Activated CD4-positive, alpha-beta memory T cell treated with anti-CD3 and anti-CD28 coated beads, Interleukin-2, amount 10 ng/mL, durations not matched to agents 7 days and 5 days (primary cell): ENCODE data around the gene USP25. TPM values are rescaled to one million over a fixed set of nuclear protein-coding genes. Genes with fewer than 3 reads are reported as not detected.
"Not testable (repeated sequence)": the region's sequence is repeated elsewhere in the genome, so short reads cannot be mapped to it uniquely, and the experiment has no call there.

Experiments used
- CTCF ChIA-PET: fragments of 350-600 bp; sonication (Branson Sonifier 250); formaldehyde crosslinking; loops from one replicate; lab custom pipeline; 2021; ENCODE audit warnings: antibody characterized with exemption, inconsistent platforms; lab: Charles Lee
- POLR2A ChIA-PET: fragments of 350-600 bp; sonication (Branson Sonifier 250); formaldehyde crosslinking; loops from one replicate; lab custom pipeline; 2021; ENCODE audit warnings: antibody characterized with exemption; lab: Charles Lee
- DNase-seq: peaks from one replicate; pipeline ENCODE4 v3.0.0-alpha.2; 2020
- H3K27ac Mint-ChIP-seq: one replicate; pipeline ENCODE4 v1.8.0; 2021; ENCODE audit warnings: mild to moderate bottlenecking, mixed read lengths
- H3K27me3 Mint-ChIP-seq: one replicate; pipeline ENCODE4 v1.8.0; 2021; ENCODE audit warnings: mixed read lengths
- H3K36me3 Mint-ChIP-seq: one replicate; pipeline ENCODE4 v1.8.0; 2021; ENCODE audit warnings: low read depth, mixed read lengths
- H3K4me1 Mint-ChIP-seq: one replicate; pipeline ENCODE4 v1.8.0; 2021; ENCODE audit warnings: mixed read lengths
- H3K4me3 Mint-ChIP-seq: one replicate; pipeline ENCODE4 v1.8.0; 2021; ENCODE audit warnings: mild to moderate bottlenecking, mixed read lengths
- H3K9me3 Mint-ChIP-seq: one replicate; pipeline ENCODE4 v1.8.0; 2021; ENCODE audit warnings: mixed read lengths
- total RNA-seq, 2 experiments: library from RNA; stranded (reverse); gene quantifications; one replicate each; pipeline ENCODE4 v1.2.3, GENCODE V29; 2021

The USP25 gene
- total RNA-seq, 2 experiments from 2014 or later, result 53.5 to 61.0 TPM

DNA sequence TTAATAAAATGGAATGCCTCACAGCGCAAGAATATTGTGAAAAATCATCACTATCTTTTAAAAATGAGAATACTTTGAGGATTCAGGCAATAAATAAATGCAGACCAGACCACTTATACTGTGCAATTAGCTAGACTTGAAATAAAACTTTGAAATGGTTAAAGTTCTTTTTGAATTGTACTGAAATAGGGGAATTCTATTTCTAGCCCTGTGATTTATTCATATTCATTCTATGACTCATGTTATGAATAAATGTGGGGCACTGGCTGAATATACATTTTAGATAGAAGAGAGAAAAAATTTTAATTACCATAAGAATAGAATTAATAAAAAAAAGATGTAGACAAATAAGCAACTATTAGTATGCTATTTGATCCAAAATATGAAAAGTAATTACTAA, 16.4 kb upstream of the USP25 start:
- CTCF ChIA-PET, result no interaction called here
- POLR2A ChIA-PET, result no interaction called here
- no peaks in the 10 kb centered on the region for H3K36me3 Mint-ChIP-seq

DNA sequence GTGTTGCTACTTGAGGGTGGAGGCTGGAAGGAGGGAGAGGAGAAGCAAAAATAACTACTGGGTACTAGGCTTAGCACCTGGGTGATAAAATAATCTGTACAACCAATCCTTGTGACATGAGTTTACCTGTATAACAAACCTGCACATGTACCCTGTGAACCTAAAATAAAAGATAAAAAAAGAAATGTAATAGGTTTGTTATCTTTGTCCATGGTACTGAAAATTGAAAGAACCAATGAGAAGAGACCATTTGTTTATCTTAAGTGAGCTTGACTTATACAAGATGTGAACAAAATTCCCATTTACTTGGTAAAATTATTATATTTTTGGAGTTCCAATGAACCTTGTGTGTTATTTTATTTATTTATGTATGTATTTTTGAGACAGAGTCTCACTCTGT, 11.1 kb upstream of the USP25 start:
- no peak overlapping the region for H3K27ac Mint-ChIP-seq
- ChIA-PET POLR2A (no interaction called here), CTCF (no interaction called here)
- DNase-seq, result no peak
- no peak overlapping the region for H3K4me3 Mint-ChIP-seq
- H3K4me1 Mint-ChIP-seq, result no peaks in the 10 kb centered on the region
- no peaks in the 10 kb centered on the region for H3K36me3 Mint-ChIP-seq
- peaks cover 2% of the 10 kb centered on the region for H3K27me3 Mint-ChIP-seq
- no peaks in the 10 kb centered on the region for H3K9me3 Mint-ChIP-seq

More for the DNA sequence above, 16.4 kb upstream of the USP25 start:
- Mint-ChIP-seq H3K9me3 (no peaks in the 10 kb centered on the region), H3K4me1 (no peaks in the 10 kb centered on the region), H3K27ac (no peak overlapping the region), H3K27me3 (peaks cover 4% of the 10 kb centered on the region), H3K4me3 (no peak overlapping the region)
- DNase-seq, result no peak

GRCh38 chr21:15719976-15720375, 9.8 kb upstream of the USP25 start:
- Mint-ChIP-seq H3K27me3 (peaks cover 2% of the 10 kb centered on the region), H3K36me3 (no peaks in the 10 kb centered on the region), H3K4me1 (no peaks in the 10 kb centered on the region), H3K27ac (no peak overlapping the region), H3K4me3 (no peak overlapping the region), H3K9me3 (no peaks in the 10 kb centered on the region)
- POLR2A ChIA-PET, result no interaction called here
- DNase-seq, result no peak
- CTCF ChIA-PET, result no interaction called here

DNA sequence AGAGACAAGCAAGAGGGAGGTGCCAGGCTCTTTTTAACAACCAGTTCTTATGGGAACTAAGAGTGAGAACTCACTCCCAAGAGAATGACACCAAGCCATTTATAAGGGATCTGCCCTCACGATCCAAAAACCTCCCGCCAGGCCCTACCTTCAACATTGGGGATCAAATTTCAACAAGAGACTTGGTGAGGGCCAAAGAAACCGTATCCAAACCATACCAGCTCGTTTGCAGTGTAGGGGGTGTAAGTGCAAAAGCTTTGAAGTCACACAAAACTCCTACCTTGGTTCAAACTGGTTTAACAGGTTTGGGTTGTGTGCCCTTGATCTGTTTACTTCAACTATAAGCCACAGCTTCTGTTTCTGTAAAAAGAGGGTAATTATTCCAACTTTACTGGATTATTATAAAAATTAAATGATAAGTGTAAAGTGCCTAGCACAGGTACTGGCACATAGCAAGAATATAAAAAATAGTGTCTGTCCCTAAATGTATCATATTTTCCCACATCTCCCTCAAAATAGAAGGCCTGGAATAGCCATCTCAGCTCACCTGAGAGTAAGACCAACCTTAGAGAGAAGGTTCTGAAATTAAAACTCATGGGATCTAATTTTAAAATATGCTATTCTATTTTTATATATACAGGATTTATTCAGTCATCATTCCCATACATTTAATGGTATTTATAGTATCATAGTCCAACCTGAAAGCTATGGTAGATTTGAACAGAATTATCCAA, 7.0 kb upstream of the USP25 start:
- H3K36me3 Mint-ChIP-seq, result no peaks in the 10 kb centered on the region
- ChIA-PET CTCF (no interaction called here), POLR2A (no interaction called here)
- H3K27me3 Mint-ChIP-seq, result peaks cover 5% of the 10 kb centered on the region
- no peak overlapping the region for H3K4me3 Mint-ChIP-seq
- no peaks in the 10 kb centered on the region for H3K4me1 Mint-ChIP-seq
- no peak overlapping the region for H3K27ac Mint-ChIP-seq
- no peak for DNase-seq
- H3K9me3 Mint-ChIP-seq, result no peaks in the 10 kb centered on the region

DNA sequence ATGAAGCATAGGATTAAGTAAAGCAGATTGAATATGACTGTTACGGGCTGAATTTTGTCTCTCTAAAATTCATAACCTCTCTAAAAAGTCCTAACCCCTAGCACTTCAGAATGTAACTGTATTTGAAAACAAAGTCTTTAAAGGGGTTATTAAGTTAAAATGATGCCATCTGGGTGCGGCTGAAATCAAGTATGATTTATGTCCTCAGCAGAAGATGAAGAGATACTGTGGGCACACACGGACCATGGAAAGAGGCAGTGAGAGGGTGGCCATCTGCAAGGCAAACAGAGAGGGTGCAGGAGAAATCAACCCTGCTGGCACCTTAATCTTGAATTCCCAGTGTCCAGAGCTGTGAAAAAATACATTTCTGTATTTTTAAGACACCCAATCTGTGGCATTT, 3.8 kb upstream of the USP25 start:
- POLR2A ChIA-PET, result no interaction called here
- H3K27ac Mint-ChIP-seq, result no peak overlapping the region
- no peak overlapping the region for H3K4me3 Mint-ChIP-seq
- H3K9me3 Mint-ChIP-seq, result no peaks in the 10 kb centered on the region
- peaks cover 3% of the 10 kb centered on the region for H3K36me3 Mint-ChIP-seq
- CTCF ChIA-PET, result no interaction called here
- peaks cover 3% of the 10 kb centered on the region for H3K4me1 Mint-ChIP-seq
- peaks cover 11% of the 10 kb centered on the region for H3K27me3 Mint-ChIP-seq
- no peak for DNase-seq

DNA sequence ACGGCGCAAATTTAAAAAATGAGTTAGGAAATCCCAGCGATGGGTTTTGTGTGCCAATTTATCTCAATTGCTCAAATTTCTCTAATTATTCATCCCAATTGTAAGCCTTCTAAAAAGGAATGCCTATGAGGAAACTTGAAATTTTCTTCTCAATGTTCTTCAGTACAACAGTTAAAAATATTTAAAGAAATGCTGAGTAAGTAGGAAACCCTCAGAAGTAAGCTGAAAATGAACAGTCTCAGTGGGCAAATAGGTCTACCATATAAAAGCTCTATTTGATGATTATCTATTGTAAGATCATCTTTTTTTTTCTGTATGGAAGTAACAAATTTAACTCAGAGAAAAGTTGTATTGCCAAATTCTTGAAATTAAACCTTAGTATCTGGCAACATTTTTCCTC, 1.7 kb upstream of the USP25 start:
- peaks cover 9% of the 10 kb centered on the region for H3K27me3 Mint-ChIP-seq
- H3K27ac Mint-ChIP-seq, result no peak overlapping the region
- peaks cover 11% of the 10 kb centered on the region for H3K4me1 Mint-ChIP-seq
- H3K4me3 Mint-ChIP-seq, result no peak overlapping the region
- POLR2A ChIA-PET, result interaction anchor here (1.6 kb wide), 1 partner anchor 81 kb away, joined by 3 read pairs; no protein-coding TSS in a partner anchor
- no peaks in the 10 kb centered on the region for H3K9me3 Mint-ChIP-seq
- DNase-seq, result no peak
- peaks cover 5% of the 10 kb centered on the region for H3K36me3 Mint-ChIP-seq
- CTCF ChIA-PET, result no interaction called here

- ChIA-PET CTCF (no interaction called here), POLR2A (interaction anchor here (1.2 kb wide), 1 partner anchor 94 kb away, joined by 3 read pairs; no protein-coding TSS in a partner anchor)
- peak overlapping the region; percentile 22 for H3K27ac Mint-ChIP-seq
- H3K9me3 Mint-ChIP-seq, result no peaks in the 10 kb centered on the region
- peaks cover 22% of the 10 kb centered on the region for H3K4me1 Mint-ChIP-seq
- peak overlapping the region; percentile 68 for H3K4me3 Mint-ChIP-seq
- peaks cover 9% of the 10 kb centered on the region for H3K27me3 Mint-ChIP-seq
- DNase-seq, result no peak
- H3K36me3 Mint-ChIP-seq, result peaks cover 7% of the 10 kb centered on the region
Observed at GRCh38 chr21:15729346-15729673, 472 bp upstream of the USP25 start.

GRCh38 chr21:15730484-15731242, 881 bp downstream of the USP25 start:
- peak overlapping the region; percentile 93 for H3K27ac Mint-ChIP-seq
- H3K36me3 Mint-ChIP-seq, result peaks cover 10% of the 10 kb centered on the region
- ChIA-PET POLR2A (interaction anchor here (0.7 to 1.2 kb wide), 3 partner anchors 29 to 1203 kb away, joined by 3 read pairs; no protein-coding TSS in a partner anchor), CTCF (interaction anchor here (0.8 to 1.0 kb wide), 2 partner anchors 63 to 96 kb away, joined by 5 to 8 read pairs; no protein-coding TSS in a partner anchor)
- H3K9me3 Mint-ChIP-seq, result no peaks in the 10 kb centered on the region
- H3K4me3 Mint-ChIP-seq, result peak overlapping the region; percentile 94
- DNase-seq, result peak; percentile 24
- H3K4me1 Mint-ChIP-seq, result peaks cover 33% of the 10 kb centered on the region
- peaks cover 9% of the 10 kb centered on the region for H3K27me3 Mint-ChIP-seq

DNA sequence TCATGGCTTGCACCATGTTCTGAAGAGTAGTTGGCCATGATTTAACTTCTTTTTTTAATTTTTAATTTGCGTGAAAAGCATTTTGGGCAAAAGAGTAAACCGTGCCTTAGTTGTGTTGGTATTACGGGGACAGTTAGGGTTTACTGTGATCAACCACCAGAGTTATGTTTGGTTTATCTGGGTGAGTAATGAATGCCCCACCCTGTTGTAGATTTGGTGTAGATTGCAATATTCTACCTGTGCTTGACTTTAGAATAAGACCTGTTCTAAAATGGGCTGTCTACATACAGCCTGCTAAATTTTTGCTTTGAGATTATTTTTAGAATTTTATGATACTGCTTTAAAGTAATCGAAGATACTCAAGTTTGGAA, 1.4 kb downstream of the USP25 start:
- Mint-ChIP-seq H3K9me3 (no peaks in the 10 kb centered on the region), H3K4me1 (peaks cover 39% of the 10 kb centered on the region), H3K27ac (peak overlapping the region; percentile 93), H3K4me3 (peak overlapping the region; percentile 94), H3K36me3 (peaks cover 13% of the 10 kb centered on the region), H3K27me3 (peaks cover 9% of the 10 kb centered on the region)
- ChIA-PET POLR2A (interaction anchor here (1.2 kb wide), 1 partner anchor 1204 kb away, joined by 3 read pairs; no protein-coding TSS in a partner anchor), CTCF (no interaction called here)
- no peak for DNase-seq

- H3K4me1 Mint-ChIP-seq, result peaks cover 47% of the 10 kb centered on the region
- H3K36me3 Mint-ChIP-seq, result peaks cover 19% of the 10 kb centered on the region
- POLR2A ChIA-PET, result interaction anchor here (1.3 kb wide), 1 partner anchor 51 kb away, joined by 3 read pairs; no protein-coding TSS in a partner anchor
- peak overlapping the region; percentile 93 for H3K27ac Mint-ChIP-seq
- peak overlapping the region; percentile 94 for H3K4me3 Mint-ChIP-seq
- CTCF ChIA-PET, result no interaction called here
- H3K27me3 Mint-ChIP-seq, result peaks cover 7% of the 10 kb centered on the region
- DNase-seq, result no peak
- no peaks in the 10 kb centered on the region for H3K9me3 Mint-ChIP-seq
Observed at GRCh38 chr21:15732290-15732995, 2.7 kb downstream of the USP25 start.

DNA sequence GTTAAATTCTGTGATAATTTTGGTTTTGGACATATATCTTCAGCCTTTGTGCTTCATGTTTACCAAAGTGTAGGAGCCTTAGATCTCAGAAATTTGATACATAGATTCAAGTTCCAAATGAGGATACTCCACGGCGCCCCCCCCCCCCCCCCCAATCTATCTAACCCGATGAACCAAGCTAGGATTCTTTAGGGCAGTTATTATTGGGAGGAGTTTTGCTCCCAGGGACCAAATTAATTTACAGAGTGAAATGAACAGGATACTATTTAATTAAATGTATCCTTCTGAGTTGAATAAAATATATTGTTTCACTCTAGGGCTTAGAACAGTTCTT, 3.2 kb downstream of the USP25 start:
- ChIA-PET CTCF (no interaction called here), POLR2A (interaction anchor here (1.3 kb wide), 1 partner anchor 50 kb away, joined by 3 read pairs; no protein-coding TSS in a partner anchor)
- Mint-ChIP-seq H3K4me3 (peak overlapping the region; percentile 94), H3K27me3 (peaks cover 6% of the 10 kb centered on the region), H3K27ac (peak overlapping the region; percentile 79), H3K4me1 (peaks cover 51% of the 10 kb centered on the region), H3K9me3 (no peaks in the 10 kb centered on the region), H3K36me3 (peaks cover 21% of the 10 kb centered on the region)
- DNase-seq, result no peak

GRCh38 chr21:15735409-15735808, 5.6 kb downstream of the USP25 start:
- Mint-ChIP-seq H3K4me3 (no peak overlapping the region), H3K9me3 (no peaks in the 10 kb centered on the region), H3K36me3 (peaks cover 27% of the 10 kb centered on the region), H3K27ac (no peak overlapping the region), H3K27me3 (no peaks in the 10 kb centered on the region), H3K4me1 (peaks cover 71% of the 10 kb centered on the region)
- no peak for DNase-seq
- ChIA-PET CTCF (no interaction called here), POLR2A (no interaction called here)

GRCh38 chr21:15735931-15736330, 6.1 kb downstream of the USP25 start:
- Mint-ChIP-seq H3K4me1 (peaks cover 71% of the 10 kb centered on the region), H3K4me3 (peak overlapping the region; percentile 28), H3K36me3 (peaks cover 24% of the 10 kb centered on the region)
- H3K27ac Mint-ChIP-seq, POLR2A ChIA-PET, H3K27me3 Mint-ChIP-seq, DNase-seq, H3K9me3 Mint-ChIP-seq: not testable (repeated sequence)
- CTCF ChIA-PET, result interaction anchor here (1.7 kb wide), 1 partner anchor 90 kb away, joined by 3 read pairs; no protein-coding TSS in a partner anchor
